ENCODE data around the gene MAP1LC3B2. TPM values are rescaled to one million over a fixed set of nuclear protein-coding genes. Genes with fewer than 3 reads are reported as not detected.

Gene MAP1LC3B2
- total and polyA plus RNA-seq, 2 of the 13 experiments (the other 11 are each of a cell fraction or from before 2014, with no cell fraction given) = 0.60 to 2.2 TPM

DNA sequence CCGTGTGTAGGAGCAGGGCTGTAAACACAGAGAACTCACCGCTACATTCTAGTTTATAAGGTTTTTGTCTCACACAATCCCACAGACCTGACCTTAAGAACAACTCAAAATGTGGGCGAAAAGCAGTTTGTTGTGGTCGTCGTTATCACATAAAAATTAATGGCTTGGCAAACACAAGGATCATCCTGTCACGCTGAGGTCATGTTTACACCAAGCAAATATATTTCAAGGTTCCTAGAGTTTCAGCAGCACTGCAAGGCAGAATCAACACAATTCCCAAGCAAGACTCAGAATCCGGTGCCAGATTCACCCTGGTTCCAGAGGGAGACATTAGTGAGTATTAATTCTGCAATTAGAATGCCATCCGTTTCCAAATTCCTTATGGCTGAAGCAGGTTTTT lies 30.1 kb upstream of the MAP1LC3B2 start (continued):
- TF ChIP-seq, protein P1, sequence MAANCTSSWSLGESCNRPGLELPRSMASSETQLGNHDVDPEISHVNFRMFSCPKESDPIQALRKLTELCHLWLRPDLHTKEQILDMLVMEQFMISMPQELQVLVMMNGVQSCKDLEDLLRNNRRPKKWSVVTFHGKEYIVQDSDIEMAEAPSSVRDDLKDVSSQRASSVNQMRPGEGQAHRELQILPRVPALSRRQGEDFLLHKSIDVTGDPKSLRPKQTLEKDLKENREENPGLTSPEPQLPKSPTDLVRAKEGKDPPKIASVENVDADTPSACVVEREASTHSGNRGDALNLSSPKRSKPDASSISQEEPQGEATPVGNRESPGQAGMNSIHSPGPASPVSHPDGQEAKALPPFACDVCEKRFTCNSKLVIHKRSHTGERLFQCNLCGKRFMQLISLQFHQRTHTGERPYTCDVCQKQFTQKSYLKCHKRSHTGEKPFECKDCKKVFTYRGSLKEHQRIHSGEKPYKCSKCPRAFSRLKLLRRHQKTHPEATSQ (CRISPR knock-in tag; IDR thresholded peaks at IDR 0.05; ENCODE audit: borderline replicate concordance) = 0 out of 2 replicates have a peak, but pooled peaks have one; percentile 33
- TF ChIP-seq ZNF343 (CRISPR knock-in tag; IDR thresholded peaks at IDR 0.05) (no peak), ZNF598 (CRISPR knock-in tag; IDR thresholded peaks at IDR 0.05; ENCODE audit: borderline replicate concordance) (no peak), HIVEP1 (CRISPR knock-in tag; IDR thresholded peaks at IDR 0.05) (no peak), CREM (IDR thresholded peaks at IDR 0.05) (peak; percentile 40; the same call in 1 of the 2 replicates), CREM (CRISPR knock-in tag; IDR thresholded peaks at IDR 0.05) (no peak), ZNF678 (CRISPR knock-in tag; IDR thresholded peaks at IDR 0.05) (no peak), ZNF232 (CRISPR knock-in tag; IDR thresholded peaks at IDR 0.05; ENCODE audit: borderline replicate concordance) (no peak), RFX1 (IDR thresholded peaks at IDR 0.05) (no peak), ZNF790 (CRISPR knock-in tag; IDR thresholded peaks at IDR 0.05; ENCODE audit: borderline replicate concordance) (no peak), BHLHE40 (IDR thresholded peaks at IDR 0.05; ENCODE audit: low read length) (peak; percentile 63; the same call in 1 of the 2 replicates), POLR2A (IDR thresholded peaks at IDR 0.05; ENCODE audit: insufficient read depth in 1 of 2, low read depth in 2 of 2, low read length in 2 of 2) (no peak), ZNF3 (CRISPR knock-in tag; IDR thresholded peaks at IDR 0.05) (no peak), EHMT2 (IDR thresholded peaks at IDR 0.05; ENCODE audit: borderline replicate concordance, low read depth, low read length) (no peak), ZNF446 (CRISPR knock-in tag; IDR thresholded peaks at IDR 0.05) (no peak), ZNF354B (CRISPR knock-in tag; IDR thresholded peaks at IDR 0.05) (no peak), ZNF782 (CRISPR knock-in tag; IDR thresholded peaks at IDR 0.05; ENCODE audit: borderline replicate concordance) (no peak), ZNF367 (CRISPR knock-in tag; IDR thresholded peaks at IDR 0.05; ENCODE audit: borderline replicate concordance) (no peak), RBFOX2 (IDR thresholded peaks at IDR 0.05; ENCODE audit: low read depth, low read length) (no peak), NAIF1 (CRISPR knock-in tag; IDR thresholded peaks at IDR 0.05; ENCODE audit: borderline replicate concordance) (no peak), SP5 (CRISPR knock-in tag; IDR thresholded peaks at IDR 0.05; ENCODE audit: borderline replicate concordance, low read depth) (peak; percentile 57; the same call in 1 of the 2 replicates), ZNF205 (CRISPR knock-in tag; IDR thresholded peaks at IDR 0.05) (no peak), ZNF282 (IDR thresholded peaks at IDR 0.05; ENCODE audit: partially characterized antibody) (no peak)
- TF ChIP-seq, protein P2, sequence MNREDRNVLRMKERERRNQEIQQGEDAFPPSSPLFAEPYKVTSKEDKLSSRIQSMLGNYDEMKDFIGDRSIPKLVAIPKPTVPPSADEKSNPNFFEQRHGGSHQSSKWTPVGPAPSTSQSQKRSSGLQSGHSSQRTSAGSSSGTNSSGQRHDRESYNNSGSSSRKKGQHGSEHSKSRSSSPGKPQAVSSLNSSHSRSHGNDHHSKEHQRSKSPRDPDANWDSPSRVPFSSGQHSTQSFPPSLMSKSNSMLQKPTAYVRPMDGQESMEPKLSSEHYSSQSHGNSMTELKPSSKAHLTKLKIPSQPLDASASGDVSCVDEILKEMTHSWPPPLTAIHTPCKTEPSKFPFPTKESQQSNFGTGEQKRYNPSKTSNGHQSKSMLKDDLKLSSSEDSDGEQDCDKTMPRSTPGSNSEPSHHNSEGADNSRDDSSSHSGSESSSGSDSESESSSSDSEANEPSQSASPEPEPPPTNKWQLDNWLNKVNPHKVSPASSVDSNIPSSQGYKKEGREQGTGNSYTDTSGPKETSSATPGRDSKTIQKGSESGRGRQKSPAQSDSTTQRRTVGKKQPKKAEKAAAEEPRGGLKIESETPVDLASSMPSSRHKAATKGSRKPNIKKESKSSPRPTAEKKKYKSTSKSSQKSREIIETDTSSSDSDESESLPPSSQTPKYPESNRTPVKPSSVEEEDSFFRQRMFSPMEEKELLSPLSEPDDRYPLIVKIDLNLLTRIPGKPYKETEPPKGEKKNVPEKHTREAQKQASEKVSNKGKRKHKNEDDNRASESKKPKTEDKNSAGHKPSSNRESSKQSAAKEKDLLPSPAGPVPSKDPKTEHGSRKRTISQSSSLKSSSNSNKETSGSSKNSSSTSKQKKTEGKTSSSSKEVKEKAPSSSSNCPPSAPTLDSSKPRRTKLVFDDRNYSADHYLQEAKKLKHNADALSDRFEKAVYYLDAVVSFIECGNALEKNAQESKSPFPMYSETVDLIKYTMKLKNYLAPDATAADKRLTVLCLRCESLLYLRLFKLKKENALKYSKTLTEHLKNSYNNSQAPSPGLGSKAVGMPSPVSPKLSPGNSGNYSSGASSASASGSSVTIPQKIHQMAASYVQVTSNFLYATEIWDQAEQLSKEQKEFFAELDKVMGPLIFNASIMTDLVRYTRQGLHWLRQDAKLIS (CRISPR knock-in tag; IDR thresholded peaks at IDR 0.05) = no peak
- TF ChIP-seq, protein P3, sequence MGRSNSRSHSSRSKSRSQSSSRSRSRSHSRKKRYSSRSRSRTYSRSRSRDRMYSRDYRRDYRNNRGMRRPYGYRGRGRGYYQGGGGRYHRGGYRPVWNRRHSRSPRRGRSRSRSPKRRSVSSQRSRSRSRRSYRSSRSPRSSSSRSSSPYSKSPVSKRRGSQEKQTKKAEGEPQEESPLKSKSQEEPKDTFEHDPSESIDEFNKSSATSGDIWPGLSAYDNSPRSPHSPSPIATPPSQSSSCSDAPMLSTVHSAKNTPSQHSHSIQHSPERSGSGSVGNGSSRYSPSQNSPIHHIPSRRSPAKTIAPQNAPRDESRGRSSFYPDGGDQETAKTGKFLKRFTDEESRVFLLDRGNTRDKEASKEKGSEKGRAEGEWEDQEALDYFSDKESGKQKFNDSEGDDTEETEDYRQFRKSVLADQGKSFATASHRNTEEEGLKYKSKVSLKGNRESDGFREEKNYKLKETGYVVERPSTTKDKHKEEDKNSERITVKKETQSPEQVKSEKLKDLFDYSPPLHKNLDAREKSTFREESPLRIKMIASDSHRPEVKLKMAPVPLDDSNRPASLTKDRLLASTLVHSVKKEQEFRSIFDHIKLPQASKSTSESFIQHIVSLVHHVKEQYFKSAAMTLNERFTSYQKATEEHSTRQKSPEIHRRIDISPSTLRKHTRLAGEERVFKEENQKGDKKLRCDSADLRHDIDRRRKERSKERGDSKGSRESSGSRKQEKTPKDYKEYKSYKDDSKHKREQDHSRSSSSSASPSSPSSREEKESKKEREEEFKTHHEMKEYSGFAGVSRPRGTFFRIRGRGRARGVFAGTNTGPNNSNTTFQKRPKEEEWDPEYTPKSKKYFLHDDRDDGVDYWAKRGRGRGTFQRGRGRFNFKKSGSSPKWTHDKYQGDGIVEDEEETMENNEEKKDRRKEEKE (IDR thresholded peaks at IDR 0.05) = no peak
- TF ChIP-seq, protein P4, sequence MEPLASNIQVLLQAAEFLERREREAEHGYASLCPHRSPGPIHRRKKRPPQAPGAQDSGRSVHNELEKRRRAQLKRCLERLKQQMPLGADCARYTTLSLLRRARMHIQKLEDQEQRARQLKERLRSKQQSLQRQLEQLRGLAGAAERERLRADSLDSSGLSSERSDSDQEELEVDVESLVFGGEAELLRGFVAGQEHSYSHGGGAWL (CRISPR knock-in tag; IDR thresholded peaks at IDR 0.05) = no peak
